Loucy (cell line): Measurements from ENCODE around the gene TXNDC5.

Source experiments
- CTCF ChIP-seq: fragments of 200-600 bp; sonication (generic); conservative IDR thresholded peaks from 2 replicates; pipeline ENCODE4 v1.5.1; 2014; ENCODE audit warnings: mild to moderate bottlenecking, antibody characterized with exemption, low read length
- EZH2phosphoT487 ChIP-seq: fragments of 200-600 bp; IDR thresholded peaks from 2 replicates; pipeline ENCODE4 v1.6.1; 2018; ENCODE audit warnings: antibody characterized with exemption, mild to moderate bottlenecking, moderate library complexity, borderline replicate concordance

GRCh38 chr6:7933794-7934193, 23.2 kb upstream of the TXNDC5 start:
- TF ChIP-seq CTCF (no peak), EZH2phosphoT487 (no peak)
